ENCODE measurements around the gene CYP2W1. TPM values are rescaled to one million over a fixed set of nuclear protein-coding genes. Genes with fewer than 3 reads are reported as not detected.

Gene CYP2W1
- total RNA-seq, 4 donors from 2014 or later, result not detected

DNA sequence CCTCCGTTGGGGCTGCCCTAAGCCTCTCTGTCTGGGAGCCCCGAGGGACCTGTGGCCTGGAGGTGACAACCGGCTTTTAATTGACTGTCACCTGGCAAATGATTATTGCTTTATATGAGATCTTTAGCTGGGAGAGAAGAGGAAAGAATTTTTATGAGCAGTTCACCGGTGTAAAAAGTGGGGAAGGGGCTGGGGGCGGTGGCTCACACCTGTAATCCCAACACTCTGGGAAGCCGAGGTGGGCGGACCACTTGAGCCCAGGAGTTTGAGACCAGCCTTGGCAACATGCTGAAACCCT lies 5.0 kb upstream of the CYP2W1 start:
- ATAC-seq (no peak), DNase-seq (no peak)
- H3K4me3 ChIP-seq, result no peak overlapping the region
- H3K36me3 ChIP-seq, result peaks cover 0 to 4% of the 10 kb centered on the region in 2 donors
- H3K9me3 ChIP-seq, result no peaks in the 10 kb centered on the region
- intact Hi-C loops (cut with DNase I; ENCODE audit: low total_unique reads), result loop anchor here (5.0 kb wide), 1 partner anchor 184 kb away; the partner anchor contains the start of gene ZFAND2A
- no peak for TF ChIP-seq POLR2A (IDR thresholded peaks at IDR 0.05)
- TF ChIP-seq, protein P1, sequence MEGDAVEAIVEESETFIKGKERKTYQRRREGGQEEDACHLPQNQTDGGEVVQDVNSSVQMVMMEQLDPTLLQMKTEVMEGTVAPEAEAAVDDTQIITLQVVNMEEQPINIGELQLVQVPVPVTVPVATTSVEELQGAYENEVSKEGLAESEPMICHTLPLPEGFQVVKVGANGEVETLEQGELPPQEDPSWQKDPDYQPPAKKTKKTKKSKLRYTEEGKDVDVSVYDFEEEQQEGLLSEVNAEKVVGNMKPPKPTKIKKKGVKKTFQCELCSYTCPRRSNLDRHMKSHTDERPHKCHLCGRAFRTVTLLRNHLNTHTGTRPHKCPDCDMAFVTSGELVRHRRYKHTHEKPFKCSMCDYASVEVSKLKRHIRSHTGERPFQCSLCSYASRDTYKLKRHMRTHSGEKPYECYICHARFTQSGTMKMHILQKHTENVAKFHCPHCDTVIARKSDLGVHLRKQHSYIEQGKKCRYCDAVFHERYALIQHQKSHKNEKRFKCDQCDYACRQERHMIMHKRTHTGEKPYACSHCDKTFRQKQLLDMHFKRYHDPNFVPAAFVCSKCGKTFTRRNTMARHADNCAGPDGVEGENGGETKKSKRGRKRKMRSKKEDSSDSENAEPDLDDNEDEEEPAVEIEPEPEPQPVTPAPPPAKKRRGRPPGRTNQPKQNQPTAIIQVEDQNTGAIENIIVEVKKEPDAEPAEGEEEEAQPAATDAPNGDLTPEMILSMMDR (IDR thresholded peaks at IDR 0.05 in 4 of 5, conservative IDR thresholded peaks at IDR 0.05 in 1 of 5), result no peak
- peaks cover 14 to 15% of the 10 kb centered on the region in 2 donors for H3K4me1 ChIP-seq
- no peak overlapping the region for H3K27ac ChIP-seq
- in situ Hi-C loops (cut with MboI; ENCODE audit: low sequenced_read_pairs in 4 of 4), result loop anchor here in 2 of 4 donors (25.0 kb wide), 1 partner anchor 184 kb away; the partner anchor contains the start of gene ZFAND2A (in 2 of the 2)
- no peaks in the 10 kb centered on the region for H3K27me3 ChIP-seq

DNA sequence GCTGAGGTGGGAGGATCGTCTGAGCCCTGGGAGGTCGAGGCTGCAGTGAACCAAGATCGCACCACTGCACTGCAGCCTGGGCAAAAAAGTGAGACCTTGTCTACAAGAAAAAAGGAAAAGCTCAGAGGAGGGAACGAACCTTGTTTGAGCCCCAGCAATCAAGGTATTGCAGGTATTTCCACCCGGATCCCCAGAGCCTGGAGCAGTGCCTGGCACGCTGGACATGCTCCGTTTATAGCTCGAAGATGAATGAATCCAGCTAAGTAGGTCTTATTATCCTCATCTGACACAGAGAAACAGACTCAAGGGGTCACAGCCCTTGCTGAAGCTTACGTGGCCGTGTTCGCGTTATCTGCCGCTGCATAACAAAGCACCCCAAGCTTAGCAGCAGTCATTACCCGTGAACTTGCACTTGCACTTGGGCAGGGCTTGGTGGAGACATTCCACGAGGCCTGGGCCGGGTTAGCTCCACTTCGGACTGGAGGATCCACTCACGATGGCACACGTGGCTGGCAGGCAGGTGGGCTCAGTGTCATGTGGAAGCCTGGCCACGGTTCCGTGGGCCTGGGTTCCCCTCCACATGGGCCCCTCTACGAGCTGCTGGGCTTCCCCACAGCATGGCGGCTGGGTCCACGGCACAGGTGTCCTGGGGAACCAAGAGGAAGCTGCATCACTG lies 4.4 kb upstream of the CYP2W1 start:
- DNase-seq (no peak), ATAC-seq (no peak)
- no peaks in the 10 kb centered on the region for H3K36me3 ChIP-seq
- TF ChIP-seq, protein P1 (IDR thresholded peaks at IDR 0.05 in 4 of 5, conservative IDR thresholded peaks at IDR 0.05 in 1 of 5), result no peak
- no peak for TF ChIP-seq POLR2A (IDR thresholded peaks at IDR 0.05)
- peaks cover 9 to 10% of the 10 kb centered on the region in 2 donors for H3K4me1 ChIP-seq
- in situ Hi-C loops (cut with MboI; ENCODE audit: low sequenced_read_pairs in 4 of 4), result loop anchor here in 2 of 4 donors (25.0 kb wide), 1 partner anchor 184 kb away; the partner anchor contains the start of gene ZFAND2A (in 2 of the 2)
- H3K27ac ChIP-seq, result no peak overlapping the region
- intact Hi-C loops (cut with DNase I; ENCODE audit: low total_unique reads), result loop anchor here (5.0 kb wide), 1 partner anchor 184 kb away; the partner anchor contains the start of gene ZFAND2A
- H3K4me3 ChIP-seq, result no peak overlapping the region
- no peaks in the 10 kb centered on the region for H3K9me3 ChIP-seq
- peaks cover 4 to 6% (median 5%) of the 10 kb centered on the region in 3 donors for H3K27me3 ChIP-seq

GRCh38 chr7:979151-979550 lies 3.8 kb upstream of the CYP2W1 start:
- no peak for ATAC-seq
- TF ChIP-seq, protein P1 (IDR thresholded peaks at IDR 0.05 in 4 of 5, conservative IDR thresholded peaks at IDR 0.05 in 1 of 5), result no peak
- TF ChIP-seq POLR2A (IDR thresholded peaks at IDR 0.05), result no peak
- no peak for DNase-seq
- in situ Hi-C loops (cut with MboI; ENCODE audit: low sequenced_read_pairs in 4 of 4) (loop anchor here in 2 of 4 donors (25.0 kb wide), 1 partner anchor 183 kb away; the partner anchor contains the start of gene ZFAND2A (in 2 of the 2)), intact Hi-C loops (cut with DNase I; ENCODE audit: low total_unique reads) (loop anchor here (5.0 kb wide), 1 partner anchor 183 kb away; the partner anchor contains the start of gene ZFAND2A)
- peaks cover 3 to 4% of the 10 kb centered on the region in 2 donors for H3K4me1 ChIP-seq
- H3K27me3 ChIP-seq, result peaks cover 6 to 11% (median 9%) of the 10 kb centered on the region in 3 donors
- H3K27ac ChIP-seq, result no peak overlapping the region
- no peaks in the 10 kb centered on the region for H3K36me3 ChIP-seq
- H3K4me3 ChIP-seq, result no peak overlapping the region
- no peaks in the 10 kb centered on the region for H3K9me3 ChIP-seq

DNA sequence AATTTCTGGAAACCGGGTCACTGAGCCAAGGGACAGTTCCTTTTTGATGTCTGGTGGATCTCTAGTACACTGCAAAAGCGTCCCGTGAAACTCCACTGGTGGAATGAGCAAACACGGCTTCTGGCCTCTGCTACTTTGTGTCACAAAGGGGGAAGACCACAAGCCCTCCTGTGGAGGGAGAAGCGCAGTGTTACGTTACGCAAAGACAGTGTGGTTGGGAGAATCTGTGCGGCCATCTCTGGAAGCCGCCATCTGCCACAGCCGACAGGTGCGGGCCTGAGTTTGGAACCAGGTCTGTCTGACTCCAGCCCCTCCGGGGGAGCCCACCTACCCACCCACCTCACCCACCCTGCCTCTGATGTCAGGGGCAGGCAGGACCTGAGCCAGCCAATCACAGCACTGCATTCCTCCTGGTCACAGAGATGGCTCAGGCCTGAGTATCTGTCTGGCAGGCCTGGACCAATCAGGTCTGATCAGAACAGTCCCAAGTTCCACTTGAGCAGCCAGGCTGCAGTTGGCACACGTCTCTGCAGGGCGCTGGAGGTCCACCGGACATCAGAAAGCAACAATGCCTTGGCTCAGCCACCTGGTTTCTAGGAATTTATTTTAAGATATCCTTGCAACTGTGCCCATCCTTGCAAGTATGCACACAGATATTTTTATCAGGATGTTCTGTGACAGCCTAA lies 3.0 kb upstream of the CYP2W1 start:
- in situ Hi-C loops (cut with MboI; ENCODE audit: low sequenced_read_pairs in 4 of 4) (loop anchor here in 2 of 4 donors (25.0 kb wide), 1 partner anchor 182 kb away; the partner anchor contains the start of gene ZFAND2A (in 2 of the 2)), intact Hi-C loops (cut with DNase I; ENCODE audit: low total_unique reads) (loop anchor here (5.0 kb wide), 1 partner anchor 182 kb away; the partner anchor contains the start of gene ZFAND2A)
- DNase-seq, result no peak

More for the DNA sequence above, 3.0 kb upstream of the CYP2W1 start:
- TF ChIP-seq, protein P1 (IDR thresholded peaks at IDR 0.05 in 4 of 5, conservative IDR thresholded peaks at IDR 0.05 in 1 of 5), result no peak
- no peak for TF ChIP-seq POLR2A (IDR thresholded peaks at IDR 0.05)
- H3K4me3 ChIP-seq, result no peak overlapping the region
- H3K36me3 ChIP-seq, result no peaks in the 10 kb centered on the region
- peaks cover 12 to 20% (median 13%) of the 10 kb centered on the region in 3 donors for H3K27me3 ChIP-seq
- H3K4me1 ChIP-seq, result no peaks in the 10 kb centered on the region
- no peaks in the 10 kb centered on the region for H3K9me3 ChIP-seq
- ATAC-seq, result no peak
- no peak overlapping the region for H3K27ac ChIP-seq

Measured in gastrocnemius medialis (tissue), 4 donors.